PC-3 (cell line): ENCODE data around the gene RTL5. TPM values are rescaled to one million over a fixed set of nuclear protein-coding genes. Genes with fewer than 3 reads are reported as not detected.

ENCODE experiments used
- ATAC-seq: fragments of 200-7000 bp; cut with Tn5 transposase; 2 replicates; pipeline ENCODE4 v1.9.1; 2020; ENCODE audit warnings: mild to moderate bottlenecking, moderate library complexity
- BruUV-seq: library from RNA; stranded (reverse); fragments of 400-500 nt; replicated peaks from 2 replicates; lab custom pipeline; 2021; lab: Mats Ljungman, UMichigan
- CTCF ChIA-PET: fragments of 300-600 bp; sonication (Branson Sonifier 250); formaldehyde crosslinking; loops from one replicate; lab custom pipeline; 2022; ENCODE audit warnings: antibody characterized with exemption; lab: Charles Lee
- POLR2A ChIA-PET: fragments of 300-600 bp; sonication (Branson Sonifier 250); formaldehyde crosslinking; loops from one replicate; lab custom pipeline; 2022; ENCODE audit warnings: antibody characterized with exemption; ENCODE audit not compliant: unreplicated experiment; lab: Charles Lee
- DNase-seq: peaks from one replicate; pipeline ENCODE4 v3.0.0-alpha.2; 2015
- H2AFZ ChIP-seq: fragments of 300-600 bp; sonication (generic); 2 replicates; pipeline ENCODE4 v1.6.0; 2016; ENCODE audit warnings: antibody characterized with exemption, low read length
- H3F3A ChIP-seq: fragments of 300-600 bp; sonication (generic); one replicate; pipeline ENCODE4 v1.6.0; 2017; ENCODE audit warnings: antibody characterized with exemption, low read length, control low read depth, mild to moderate bottlenecking; ENCODE audit not compliant: unreplicated experiment
- H3K27ac ChIP-seq: fragments of 300-600 bp; sonication (generic); 2 replicates; pipeline ENCODE4 v1.5.1; 2016; ENCODE audit warnings: mild to moderate bottlenecking, low read length
- H3K27me3 ChIP-seq: fragments of 300-600 bp; sonication (generic); 2 replicates; pipeline ENCODE4 v1.6.1; 2016; ENCODE audit warnings: low read length, mixed read lengths
- H3K36me3 ChIP-seq: fragments of 300-600 bp; sonication (generic); 2 replicates; pipeline ENCODE4 v1.6.1; 2016; ENCODE audit warnings: low read depth, mixed run types, low read length, mixed read lengths
- H3K4me1 ChIP-seq: fragments of 300-600 bp; sonication (generic); 2 replicates; pipeline ENCODE4 v1.5.1; 2016; ENCODE audit warnings: low read length; ENCODE audit not compliant: insufficient read depth
- H3K4me2 ChIP-seq: fragments of 300-600 bp; sonication (generic); 2 replicates; pipeline ENCODE4 v1.6.0; 2016; ENCODE audit warnings: low read length
- H3K4me3 ChIP-seq: fragments of 300-600 bp; sonication (generic); 2 replicates; pipeline ENCODE4 v1.5.1; 2016; ENCODE audit warnings: mild to moderate bottlenecking, low read length, mixed read lengths
- H3K79me2 ChIP-seq: fragments of 300-600 bp; sonication (generic); 2 replicates; pipeline ENCODE4 v1.6.1; 2017; ENCODE audit warnings: low read length, mixed read lengths
- H3K9ac ChIP-seq: fragments of 300-600 bp; sonication (generic); 2 replicates; pipeline ENCODE4 v1.6.0; 2016; ENCODE audit warnings: mild to moderate bottlenecking, low read length
- H3K9me2 ChIP-seq: fragments of 300-600 bp; sonication (generic); replicated peaks from 2 replicates; pipeline ENCODE4 v1.6.1; 2016; ENCODE audit warnings: mixed run types, low read length, mixed read lengths
- H3K9me3 ChIP-seq: fragments of 300-600 bp; sonication (generic); 2 replicates; pipeline ENCODE4 v1.6.1; 2016; ENCODE audit warnings: low read length, mixed read lengths
- H4K20me1 ChIP-seq: fragments of 300-600 bp; sonication (generic); 2 replicates; pipeline ENCODE4 v1.6.1; 2016; ENCODE audit warnings: low read length, mixed read lengths
- CTCF ChIP-seq: fragments of 300-600 bp; sonication (generic); conservative IDR thresholded peaks from 2 replicates; pipeline ENCODE4 v1.5.1; 2017; ENCODE audit warnings: antibody characterized with exemption, low read depth, mild to moderate bottlenecking, low read length
- EZH2 ChIP-seq: fragments of 300-600 bp; sonication (generic); IDR thresholded peaks from one replicate; pipeline ENCODE4 v1.6.1; 2017; ENCODE audit warnings: antibody characterized with exemption, mild to moderate bottlenecking, low read length; ENCODE audit not compliant: unreplicated experiment
- EZH2phosphoT487 ChIP-seq: fragments of 300-600 bp; sonication (generic); IDR thresholded peaks from 2 replicates; pipeline ENCODE4 v1.6.1; 2018; ENCODE audit warnings: mild to moderate bottlenecking, antibody characterized with exemption, low read length, borderline replicate concordance
- intact Hi-C: fragments of 100-400 bp; cut with micrococcal nuclease; formaldehyde crosslinking; loops from 2 replicates; pipeline ENCODE4 v1.9.0; 2023
- total RNA-seq: library from RNA; depleted of rRNA; stranded (reverse); fragments of >200 nt; gene quantifications from 2 replicates; pipeline ENCODE4 v1.2.3, GENCODE V29; 2014; rRNA removed

RTL5 gene
- total RNA-seq, 1 experiment from 2014 or later, result 0.40 TPM

GRCh38 chrX:72078411-72078810, 53.3 kb downstream of the RTL5 start:
- H3K4me2 ChIP-seq, result no peak overlapping the region

More at GRCh38 chrX:72078411-72078810, 53.3 kb downstream of the RTL5 start:
- H2AFZ ChIP-seq, result no peak overlapping the region
- H3K9me3 ChIP-seq, result no peaks in the 10 kb centered on the region
- no peaks in the 10 kb centered on the region for H3K79me2 ChIP-seq
- ATAC-seq (no peak), DNase-seq (no peak)
- no peak overlapping the region for H3K4me3 ChIP-seq
- intact Hi-C loops, result no loop called here
- CTCF ChIA-PET, result no interaction called here
- H3K27ac ChIP-seq, result no peak overlapping the region
- no peaks in the 10 kb centered on the region for H3K27me3 ChIP-seq
- no peaks in the 10 kb centered on the region for H3K36me3 ChIP-seq
- H3F3A ChIP-seq, result no peaks in the 10 kb centered on the region
- no peaks in the 10 kb centered on the region for H4K20me1 ChIP-seq
- no peaks in the 10 kb centered on the region for H3K9me2 ChIP-seq
- no peak overlapping the region for H3K9ac ChIP-seq
- no peaks in the 10 kb centered on the region for H3K4me1 ChIP-seq
- POLR2A ChIA-PET, result no interaction called here
- no peak for TF ChIP-seq EZH2phosphoT487
- no peak for TF ChIP-seq CTCF
- TF ChIP-seq EZH2, result no peak
- no TSS peak for BruUV-seq

Other genes with a start within 250 kb of the RTL5 start
- 0.07 and 0.58 TPM in 2 replicates for gene NHSL2, start 221.1 kb downstream of the RTL5 start, total RNA-seq
- 30.0 and 44.1 TPM in 2 replicates for gene PIN4, start 49.8 kb upstream of the RTL5 start, total RNA-seq
- 13.0 and 14.6 TPM in 2 replicates for gene ERCC6L, start 107.1 kb upstream of the RTL5 start, total RNA-seq
- gene RPS4X, start 145.3 kb upstream of the RTL5 start, total RNA-seq, result 617 and 780 TPM in 2 replicates
- gene CITED1, start 174.0 kb upstream of the RTL5 start, total RNA-seq, result 0.40 and 1.8 TPM in 2 replicates